Measurements from ENCODE around the gene LBX1. TPM values are rescaled to one million over a fixed set of nuclear protein-coding genes. Genes with fewer than 3 reads are reported as not detected.

The LBX1 gene, protein sequence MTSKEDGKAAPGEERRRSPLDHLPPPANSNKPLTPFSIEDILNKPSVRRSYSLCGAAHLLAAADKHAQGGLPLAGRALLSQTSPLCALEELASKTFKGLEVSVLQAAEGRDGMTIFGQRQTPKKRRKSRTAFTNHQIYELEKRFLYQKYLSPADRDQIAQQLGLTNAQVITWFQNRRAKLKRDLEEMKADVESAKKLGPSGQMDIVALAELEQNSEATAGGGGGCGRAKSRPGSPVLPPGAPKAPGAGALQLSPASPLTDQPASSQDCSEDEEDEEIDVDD
- not detected in 2 replicates for total RNA-seq (2012; rRNA removed)
- not detected in 2 replicates for polyA plus RNA-seq (2012; rRNA removed)
- not detected in 2 replicates for polyA plus RNA-seq (2012; cell fraction: cytosol; rRNA removed)
- polyA plus RNA-seq (2012; cell fraction: nucleus; rRNA removed; ENCODE audit: low replicate concordance) = not detected in 2 replicates
- not detected for Bru-seq, nascent RNA
- BruChase-seq, experiment 1, labeled RNA remaining after a 6-hour chase = not detected
- not detected for BruChase-seq, experiment 2, labeled RNA remaining after a 2-hour chase
- long read RNA-seq = 0 reads

DNA sequence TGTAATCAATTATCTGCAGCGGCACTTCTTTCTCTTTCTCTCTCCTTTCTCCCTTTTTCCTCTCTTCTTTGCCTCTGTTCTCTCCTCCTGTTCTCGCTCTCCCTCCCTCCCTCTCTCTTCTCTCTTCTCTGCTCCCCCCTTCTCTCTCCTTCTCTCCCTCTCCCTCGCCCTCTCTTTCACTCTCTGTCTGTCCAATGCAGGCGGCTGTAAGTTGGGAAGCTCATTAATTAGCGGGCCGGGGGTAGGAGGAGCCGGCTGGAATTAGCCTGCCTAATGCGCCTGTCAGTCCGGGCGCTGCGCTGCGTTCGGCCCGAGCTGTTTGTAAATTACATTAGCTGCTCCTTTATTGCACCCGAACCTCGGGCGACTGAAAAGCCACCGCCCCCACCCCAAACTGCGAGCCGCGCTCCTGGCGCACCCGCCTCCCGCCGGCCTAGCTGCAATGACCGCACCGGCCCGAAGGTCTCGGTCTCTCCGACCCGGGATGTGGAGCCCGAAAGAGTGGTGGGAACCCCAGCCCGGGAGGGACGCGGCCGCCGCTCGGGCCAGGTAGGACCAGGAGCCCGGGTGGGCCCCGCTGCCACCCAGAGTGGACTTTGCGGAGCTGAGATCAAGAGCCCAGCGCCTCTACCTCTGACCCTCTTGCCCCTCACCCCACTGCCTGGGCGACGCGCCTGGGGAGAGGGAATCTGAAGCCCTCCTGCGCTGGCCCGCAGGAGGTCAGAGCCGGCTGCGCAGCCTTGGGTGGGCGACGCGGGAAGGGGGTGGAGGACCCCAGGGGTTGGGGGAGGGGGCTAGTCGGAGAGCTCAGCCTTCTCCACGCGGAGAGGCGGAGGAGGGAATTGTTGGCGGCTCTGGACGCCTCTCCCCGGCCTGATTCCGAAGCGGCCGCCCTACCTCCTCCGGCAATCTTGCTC is at the start of gene LBX1:
TSS of gene LBX1 (minus strand) at position 198 of the 917 bp plus-strand sequence. CDS start 648 bp downstream, outside the sequence.
- Histone ChIP-seq H3K9ac (ENCODE audit: low read depth, low read length) (no peak within 1 kb of the TSS), H4K91ac (ENCODE audit: insufficient read depth, low read depth, low read length) (no peak within 1 kb of the TSS), H3K23ac (ENCODE audit: low read depth, low read length) (no peak within 1 kb of the TSS), H2AK9ac (replicated peaks; ENCODE audit: low read depth, low read length, poor library complexity) (no peak within 1 kb of the TSS), H2BK5ac (ENCODE audit: low read depth, low read length, poor library complexity, severe bottlenecking) (no peak within 1 kb of the TSS), H4K8ac (ENCODE audit: low read depth in 2 of 2, low read length in 2 of 2) (no peak within 1 kb of the TSS), H3K27me3 (ENCODE audit: control insufficient read depth, insufficient read depth, low read length) (peaks cover 100% of the 10 kb centered on the region), H2BK15ac (ENCODE audit: low read depth, low read length) (no peak within 1 kb of the TSS), H3K9me1 (ENCODE audit: insufficient read depth, low read length) (no peaks in the 10 kb centered on the region), H3K14ac (replicated peaks; ENCODE audit: low read depth, low read length) (no peak within 1 kb of the TSS), H2AK5ac (ENCODE audit: low read depth, low read length) (no peak within 1 kb of the TSS), H3K27ac (ENCODE audit: insufficient read depth, low read length) (no peak within 1 kb of the TSS), H3K4me3 (ENCODE audit: insufficient read depth, low read depth, low read length) (no peak within 1 kb of the TSS), H3K18ac (ENCODE audit: low read depth, low read length) (no peak within 1 kb of the TSS), H3K36me3 (ENCODE audit: control insufficient read depth, insufficient read depth, low read length) (no peaks in the 10 kb centered on the region), H3K56ac (ENCODE audit: extremely low read depth, insufficient read depth, low read length) (no peak within 1 kb of the TSS), H2BK20ac (ENCODE audit: low read depth, low read length) (no peak within 1 kb of the TSS), H3K4me1 (ENCODE audit: control insufficient read depth, insufficient read depth, low read length) (no peaks in the 10 kb centered on the region), H3K79me1 (ENCODE audit: low read depth in 1 of 2, low read length in 2 of 2) (no peaks in the 10 kb centered on the region), H4K5ac (ENCODE audit: low read depth, low read length) (no peak within 1 kb of the TSS), H2BK120ac (ENCODE audit: low read depth, low read length) (no peak within 1 kb of the TSS), H3K9me3 (ENCODE audit: control insufficient read depth, insufficient read depth, low read length) (peaks cover 7% of the 10 kb centered on the region; the same call in 1 of the 2 replicates), H3K4me2 (ENCODE audit: low read depth, low read length) (no peak within 1 kb of the TSS), H3K4ac (ENCODE audit: low read depth, low read length) (no peak within 1 kb of the TSS), H4K20me1 (ENCODE audit: insufficient read depth, low read length) (peaks cover 17% of the 10 kb centered on the region), H2AFZ (replicated peaks; ENCODE audit: low read length, poor library complexity) (no peak within 1 kb of the TSS)
- dilution Hi-C loops (cut with HindIII; ENCODE audit: low sequenced_read_pairs, unreplicated experiment) (no loop called here), in situ Hi-C loops (cut with MboI; ENCODE audit: low sequenced_read_pairs) (no loop called here), intact Hi-C loops (cut with micrococcal nuclease) (no loop called here)
- no peak; the same call in 1 of the 2 replicates for ATAC-seq (ENCODE audit: low read depth)
- POLR2A ChIA-PET (ENCODE audit: unreplicated experiment) = no interaction called here
- CTCF ChIA-PET = no interaction called here
- no peak for DNase-seq
- WGBS, 2 experiments (ENCODE audit: extremely low coverage in 2 of 2, insufficient read length in 1 of 2) = 7% methylated on average over 12 of the region's 63 CpGs; no CpG with 5 or more reads in 1 of the 2 experiments
- no TSS peak for BruUV-seq (replicated peaks)
- TF ChIP-seq, protein P1, sequence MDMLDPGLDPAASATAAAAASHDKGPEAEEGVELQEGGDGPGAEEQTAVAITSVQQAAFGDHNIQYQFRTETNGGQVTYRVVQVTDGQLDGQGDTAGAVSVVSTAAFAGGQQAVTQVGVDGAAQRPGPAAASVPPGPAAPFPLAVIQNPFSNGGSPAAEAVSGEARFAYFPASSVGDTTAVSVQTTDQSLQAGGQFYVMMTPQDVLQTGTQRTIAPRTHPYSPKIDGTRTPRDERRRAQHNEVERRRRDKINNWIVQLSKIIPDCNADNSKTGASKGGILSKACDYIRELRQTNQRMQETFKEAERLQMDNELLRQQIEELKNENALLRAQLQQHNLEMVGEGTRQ (IDR thresholded peaks at IDR 0.05; ENCODE audit: low read depth, low read length) = no peak
- TF ChIP-seq CHD1 (IDR thresholded peaks at IDR 0.05; ENCODE audit: low read depth, low read length) (no peak), MXI1 (IDR thresholded peaks at IDR 0.05; ENCODE audit: borderline replicate concordance, low read depth, low read length) (no peak), NFE2L2 (IDR thresholded peaks at IDR 0.05; ENCODE audit: low read depth, low read length) (no peak), FOS (IDR thresholded peaks at IDR 0.05; ENCODE audit: low read depth, low read length) (no peak), CEBPB (IDR thresholded peaks at IDR 0.05; ENCODE audit: low read depth, low read length) (no peak), BHLHE40 (IDR thresholded peaks at IDR 0.05; ENCODE audit: low read depth, low read length) (no peak), SMC3 (IDR thresholded peaks at IDR 0.05; ENCODE audit: low read depth, low read length) (no peak), POLR2A (IDR thresholded peaks at IDR 0.05; ENCODE audit: low read depth, low read length) (no peak), MAFK (IDR thresholded peaks at IDR 0.05; ENCODE audit: low read depth, low read length) (no peak), RCOR1 (IDR thresholded peaks at IDR 0.05; ENCODE audit: insufficient replicate concordance, low read length) (no peak), RAD21 (IDR thresholded peaks at IDR 0.05; ENCODE audit: low read length) (no peak)
- TF ChIP-seq, protein P2, sequence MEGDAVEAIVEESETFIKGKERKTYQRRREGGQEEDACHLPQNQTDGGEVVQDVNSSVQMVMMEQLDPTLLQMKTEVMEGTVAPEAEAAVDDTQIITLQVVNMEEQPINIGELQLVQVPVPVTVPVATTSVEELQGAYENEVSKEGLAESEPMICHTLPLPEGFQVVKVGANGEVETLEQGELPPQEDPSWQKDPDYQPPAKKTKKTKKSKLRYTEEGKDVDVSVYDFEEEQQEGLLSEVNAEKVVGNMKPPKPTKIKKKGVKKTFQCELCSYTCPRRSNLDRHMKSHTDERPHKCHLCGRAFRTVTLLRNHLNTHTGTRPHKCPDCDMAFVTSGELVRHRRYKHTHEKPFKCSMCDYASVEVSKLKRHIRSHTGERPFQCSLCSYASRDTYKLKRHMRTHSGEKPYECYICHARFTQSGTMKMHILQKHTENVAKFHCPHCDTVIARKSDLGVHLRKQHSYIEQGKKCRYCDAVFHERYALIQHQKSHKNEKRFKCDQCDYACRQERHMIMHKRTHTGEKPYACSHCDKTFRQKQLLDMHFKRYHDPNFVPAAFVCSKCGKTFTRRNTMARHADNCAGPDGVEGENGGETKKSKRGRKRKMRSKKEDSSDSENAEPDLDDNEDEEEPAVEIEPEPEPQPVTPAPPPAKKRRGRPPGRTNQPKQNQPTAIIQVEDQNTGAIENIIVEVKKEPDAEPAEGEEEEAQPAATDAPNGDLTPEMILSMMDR (conservative IDR thresholded peaks at IDR 0.05; ENCODE audit: low read depth, low read length) = no peak

All from IMR-90 (cell line).